Measurements from ENCODE around the gene TMTC2. TPM values are rescaled to one million over a fixed set of nuclear protein-coding genes. Genes with fewer than 3 reads are reported as not detected.

Gene TMTC2
- total RNA-seq, 1 experiment from 2014 or later, result 1.7 TPM

DNA sequence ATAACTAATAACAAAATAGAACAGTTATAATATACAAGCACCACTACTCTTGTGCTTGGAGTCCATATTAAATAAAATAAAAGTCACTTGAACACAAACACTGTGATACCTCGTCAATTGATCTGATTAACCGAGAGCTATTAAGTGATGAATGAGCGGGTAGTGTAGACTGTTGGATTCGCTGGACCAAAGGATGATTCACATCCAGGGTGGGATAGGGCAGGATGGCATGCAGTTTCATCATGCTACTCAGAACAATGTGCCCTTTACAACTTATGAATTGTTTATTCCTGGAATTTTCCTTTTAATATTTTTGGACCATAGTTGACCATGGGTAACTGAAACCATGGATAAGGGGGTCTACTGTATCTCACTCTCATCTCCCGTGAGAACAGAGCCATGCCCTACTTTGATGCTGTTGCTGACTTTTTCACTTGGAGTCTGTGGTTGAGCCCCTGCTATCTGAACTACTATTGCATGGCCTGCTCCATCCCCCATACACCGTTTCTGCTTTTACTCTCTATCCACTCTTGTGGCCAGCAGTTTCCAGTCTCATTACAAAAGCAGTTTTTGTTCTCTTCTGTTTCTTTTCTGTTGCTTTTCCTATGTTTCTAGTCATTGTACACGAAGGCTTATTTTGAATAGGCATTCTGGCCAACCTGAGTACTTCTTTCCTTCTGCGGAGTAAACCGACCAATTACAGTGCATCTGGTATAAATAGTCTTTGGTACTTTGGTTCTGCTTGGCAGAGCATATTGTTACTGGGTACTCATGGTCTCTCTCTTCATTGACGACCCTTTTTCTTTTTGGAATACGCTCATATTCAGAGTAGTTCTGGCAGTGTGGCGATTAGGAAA, 12.2 kb downstream of the TMTC2 start:
- Mint-ChIP-seq H3K4me3 (ENCODE audit: unreplicated experiment) (no peak overlapping the region), H3K27me3 (ENCODE audit: insufficient read depth, unreplicated experiment) (no peaks in the 10 kb centered on the region), H3K36me3 (ENCODE audit: insufficient read depth, unreplicated experiment) (no peaks in the 10 kb centered on the region), H3K9me3 (ENCODE audit: unreplicated experiment) (no peaks in the 10 kb centered on the region), H3K4me1 (ENCODE audit: insufficient read depth, unreplicated experiment) (peaks cover 11% of the 10 kb centered on the region), H3K27ac (ENCODE audit: low read depth, unreplicated experiment) (no peak overlapping the region)
- DNase-seq (ENCODE audit: unreplicated experiment), result no peak
- CTCF ChIA-PET, result interaction anchor here (2.1 kb wide), 1 partner anchor 9 kb away, joined by 4 read pairs; no protein-coding TSS in a partner anchor
- no TSS peak for BruUV-seq (replicated peaks)
- POLR2A ChIA-PET, result no interaction called here
- TF ChIP-seq, protein P1, sequence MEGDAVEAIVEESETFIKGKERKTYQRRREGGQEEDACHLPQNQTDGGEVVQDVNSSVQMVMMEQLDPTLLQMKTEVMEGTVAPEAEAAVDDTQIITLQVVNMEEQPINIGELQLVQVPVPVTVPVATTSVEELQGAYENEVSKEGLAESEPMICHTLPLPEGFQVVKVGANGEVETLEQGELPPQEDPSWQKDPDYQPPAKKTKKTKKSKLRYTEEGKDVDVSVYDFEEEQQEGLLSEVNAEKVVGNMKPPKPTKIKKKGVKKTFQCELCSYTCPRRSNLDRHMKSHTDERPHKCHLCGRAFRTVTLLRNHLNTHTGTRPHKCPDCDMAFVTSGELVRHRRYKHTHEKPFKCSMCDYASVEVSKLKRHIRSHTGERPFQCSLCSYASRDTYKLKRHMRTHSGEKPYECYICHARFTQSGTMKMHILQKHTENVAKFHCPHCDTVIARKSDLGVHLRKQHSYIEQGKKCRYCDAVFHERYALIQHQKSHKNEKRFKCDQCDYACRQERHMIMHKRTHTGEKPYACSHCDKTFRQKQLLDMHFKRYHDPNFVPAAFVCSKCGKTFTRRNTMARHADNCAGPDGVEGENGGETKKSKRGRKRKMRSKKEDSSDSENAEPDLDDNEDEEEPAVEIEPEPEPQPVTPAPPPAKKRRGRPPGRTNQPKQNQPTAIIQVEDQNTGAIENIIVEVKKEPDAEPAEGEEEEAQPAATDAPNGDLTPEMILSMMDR (IDR thresholded peaks at IDR 0.05; ENCODE audit: unreplicated experiment), result no peak
- intact Hi-C loops (cut with micrococcal nuclease), result no loop called here

- no peaks in the 10 kb centered on the region for H3K4me1 Mint-ChIP-seq (ENCODE audit: insufficient read depth, unreplicated experiment)
- TF ChIP-seq, protein P1 (IDR thresholded peaks at IDR 0.05; ENCODE audit: unreplicated experiment), result no peak
- no peaks in the 10 kb centered on the region for H3K9me3 Mint-ChIP-seq (ENCODE audit: unreplicated experiment)
- ChIA-PET POLR2A (no interaction called here), CTCF (no interaction called here)
- H3K4me3 Mint-ChIP-seq (ENCODE audit: unreplicated experiment), result no peak overlapping the region
- H3K27me3 Mint-ChIP-seq (ENCODE audit: insufficient read depth, unreplicated experiment), result no peaks in the 10 kb centered on the region
- peaks cover 4% of the 10 kb centered on the region for H3K36me3 Mint-ChIP-seq (ENCODE audit: insufficient read depth, unreplicated experiment)
- no TSS peak for BruUV-seq (replicated peaks)
- intact Hi-C loops (cut with micrococcal nuclease), result no loop called here
- H3K27ac Mint-ChIP-seq (ENCODE audit: low read depth, unreplicated experiment), result no peak overlapping the region
- DNase-seq (ENCODE audit: unreplicated experiment), result no peak
Measured at GRCh38 chr12:82705774-82706173, 19.1 kb downstream of the TMTC2 start.

DNA sequence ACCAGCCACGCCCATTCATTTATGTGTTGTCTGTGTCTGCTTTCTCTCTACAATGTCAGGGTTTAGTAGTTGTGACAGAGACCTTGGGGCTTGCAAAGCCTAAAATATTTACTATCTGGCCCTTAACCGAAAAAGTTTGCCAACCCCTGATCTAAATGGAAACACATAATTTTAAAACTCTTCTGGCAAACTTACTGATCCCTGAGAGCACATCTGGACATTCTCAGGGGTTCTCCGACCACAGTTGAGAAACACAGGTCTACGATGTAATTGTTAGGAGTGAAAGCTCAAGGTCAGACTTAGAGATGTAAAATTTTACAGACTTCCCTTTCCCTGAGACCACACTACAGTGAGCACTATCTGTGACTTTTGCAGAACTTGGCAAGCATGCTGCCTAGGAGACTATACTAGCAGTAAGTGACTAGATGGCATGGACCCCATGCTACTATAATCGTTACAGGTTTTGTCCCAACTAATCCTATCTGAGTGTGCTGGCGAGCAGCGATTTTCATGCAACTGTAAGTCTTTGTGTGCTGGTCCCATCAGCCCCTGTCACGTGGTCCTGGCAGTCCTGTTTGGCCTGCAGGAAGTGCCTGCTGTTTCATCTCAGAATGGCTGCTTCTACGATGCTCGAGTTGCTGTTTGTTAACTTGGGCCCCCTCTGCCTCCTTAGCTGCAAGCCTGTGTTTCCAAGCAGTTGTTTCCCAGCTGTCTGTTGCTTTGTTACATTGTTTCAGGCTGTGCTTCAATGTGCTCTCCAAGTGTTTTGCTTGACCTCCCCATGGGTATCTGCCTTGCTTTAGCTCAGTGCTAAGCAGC, 21.6 kb downstream of the TMTC2 start:
- Mint-ChIP-seq H3K4me3 (ENCODE audit: unreplicated experiment) (no peak overlapping the region), H3K36me3 (ENCODE audit: insufficient read depth, unreplicated experiment) (peaks cover 4% of the 10 kb centered on the region), H3K9me3 (ENCODE audit: unreplicated experiment) (peaks cover 16% of the 10 kb centered on the region), H3K27me3 (ENCODE audit: insufficient read depth, unreplicated experiment) (no peaks in the 10 kb centered on the region), H3K27ac (ENCODE audit: low read depth, unreplicated experiment) (no peak overlapping the region), H3K4me1 (ENCODE audit: insufficient read depth, unreplicated experiment) (no peaks in the 10 kb centered on the region)
- DNase-seq (ENCODE audit: unreplicated experiment), result no peak
- BruUV-seq (replicated peaks), result no TSS peak
- ChIA-PET CTCF (no interaction called here), POLR2A (no interaction called here)
- intact Hi-C loops (cut with micrococcal nuclease), result no loop called here
- TF ChIP-seq, protein P1 (IDR thresholded peaks at IDR 0.05; ENCODE audit: unreplicated experiment), result no peak

DNA sequence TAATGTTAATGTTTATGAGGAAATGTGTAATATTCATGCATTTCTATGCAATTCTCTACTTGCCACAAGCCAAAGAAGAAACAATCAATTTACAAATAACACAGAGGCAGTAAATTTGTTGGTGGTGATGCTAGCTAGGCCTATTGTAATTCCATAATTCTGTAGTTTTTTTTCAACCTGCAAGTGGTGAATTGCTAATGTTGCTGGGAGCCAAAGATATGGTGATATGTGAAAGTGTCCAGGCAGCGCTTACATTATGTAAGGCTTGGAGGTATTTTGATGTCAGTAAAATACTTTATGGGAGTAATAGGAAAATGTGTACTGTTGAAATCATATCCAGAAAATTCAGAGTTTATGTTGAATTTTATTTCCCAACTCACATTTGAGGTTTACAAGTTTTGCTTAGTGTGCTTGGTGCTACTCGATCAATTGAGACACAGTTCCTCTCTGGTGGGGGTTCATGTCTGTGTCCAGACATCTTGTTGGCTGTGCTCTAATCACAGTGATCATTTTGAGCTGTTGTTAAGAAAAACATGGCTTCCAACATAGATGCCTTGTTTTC, 23.2 kb downstream of the TMTC2 start:
- H3K36me3 Mint-ChIP-seq (ENCODE audit: insufficient read depth, unreplicated experiment), result peaks cover 4% of the 10 kb centered on the region
- intact Hi-C loops (cut with micrococcal nuclease), result no loop called here
- no peak for DNase-seq (ENCODE audit: unreplicated experiment)
- H3K27me3 Mint-ChIP-seq (ENCODE audit: insufficient read depth, unreplicated experiment), result no peaks in the 10 kb centered on the region
- TF ChIP-seq, protein P1 (IDR thresholded peaks at IDR 0.05; ENCODE audit: unreplicated experiment), result no peak
- H3K4me3 Mint-ChIP-seq (ENCODE audit: unreplicated experiment), result no peak overlapping the region
- no peaks in the 10 kb centered on the region for H3K4me1 Mint-ChIP-seq (ENCODE audit: insufficient read depth, unreplicated experiment)
- H3K9me3 Mint-ChIP-seq (ENCODE audit: unreplicated experiment), result peaks cover 16% of the 10 kb centered on the region
- no peak overlapping the region for H3K27ac Mint-ChIP-seq (ENCODE audit: low read depth, unreplicated experiment)
- CTCF ChIA-PET, result interaction anchor here (0.6 kb wide), 2 partner anchors 16 to 34 kb away, joined by 3 to 4 read pairs; no protein-coding TSS in a partner anchor
- BruUV-seq (replicated peaks), result no TSS peak
- POLR2A ChIA-PET, result no interaction called here
